Measurements from ENCODE around the gene ANKRD16.
"Not testable (repeated sequence)": the region's sequence is repeated elsewhere in the genome, so short reads cannot be mapped to it uniquely, and the experiment has no call there.

ANKRD16 gene

DNA sequence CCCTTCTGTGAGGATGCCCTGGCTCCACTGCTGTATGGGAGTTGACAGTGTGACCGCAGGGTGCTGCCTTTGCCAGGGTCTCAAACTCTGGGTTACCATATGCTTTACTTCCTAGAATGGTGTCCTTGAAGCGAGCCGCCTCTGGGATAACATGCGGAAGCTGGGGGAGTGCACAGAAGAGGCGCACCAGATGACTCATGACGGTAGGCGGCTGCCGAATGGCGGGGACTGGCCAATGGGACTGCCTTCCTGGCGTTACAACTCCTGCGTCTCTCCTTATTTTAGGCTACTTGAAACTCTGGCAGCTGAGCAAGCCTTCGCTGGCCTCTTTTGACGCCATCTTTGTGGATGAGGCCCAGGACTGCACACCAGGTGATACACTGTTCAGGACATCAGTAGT lies 27.6 kb upstream of the ANKRD16 start:
- no peak overlapping the region for H3K4me3 ChIP-seq (ENCODE audit: low read depth, low read length)
- TF ChIP-seq, protein P1, sequence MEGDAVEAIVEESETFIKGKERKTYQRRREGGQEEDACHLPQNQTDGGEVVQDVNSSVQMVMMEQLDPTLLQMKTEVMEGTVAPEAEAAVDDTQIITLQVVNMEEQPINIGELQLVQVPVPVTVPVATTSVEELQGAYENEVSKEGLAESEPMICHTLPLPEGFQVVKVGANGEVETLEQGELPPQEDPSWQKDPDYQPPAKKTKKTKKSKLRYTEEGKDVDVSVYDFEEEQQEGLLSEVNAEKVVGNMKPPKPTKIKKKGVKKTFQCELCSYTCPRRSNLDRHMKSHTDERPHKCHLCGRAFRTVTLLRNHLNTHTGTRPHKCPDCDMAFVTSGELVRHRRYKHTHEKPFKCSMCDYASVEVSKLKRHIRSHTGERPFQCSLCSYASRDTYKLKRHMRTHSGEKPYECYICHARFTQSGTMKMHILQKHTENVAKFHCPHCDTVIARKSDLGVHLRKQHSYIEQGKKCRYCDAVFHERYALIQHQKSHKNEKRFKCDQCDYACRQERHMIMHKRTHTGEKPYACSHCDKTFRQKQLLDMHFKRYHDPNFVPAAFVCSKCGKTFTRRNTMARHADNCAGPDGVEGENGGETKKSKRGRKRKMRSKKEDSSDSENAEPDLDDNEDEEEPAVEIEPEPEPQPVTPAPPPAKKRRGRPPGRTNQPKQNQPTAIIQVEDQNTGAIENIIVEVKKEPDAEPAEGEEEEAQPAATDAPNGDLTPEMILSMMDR (IDR thresholded peaks at IDR 0.05; ENCODE audit: low read depth, low read length, missing control alignments): no peak
- DNase-seq (ENCODE audit: low read depth): no peak

DNA sequence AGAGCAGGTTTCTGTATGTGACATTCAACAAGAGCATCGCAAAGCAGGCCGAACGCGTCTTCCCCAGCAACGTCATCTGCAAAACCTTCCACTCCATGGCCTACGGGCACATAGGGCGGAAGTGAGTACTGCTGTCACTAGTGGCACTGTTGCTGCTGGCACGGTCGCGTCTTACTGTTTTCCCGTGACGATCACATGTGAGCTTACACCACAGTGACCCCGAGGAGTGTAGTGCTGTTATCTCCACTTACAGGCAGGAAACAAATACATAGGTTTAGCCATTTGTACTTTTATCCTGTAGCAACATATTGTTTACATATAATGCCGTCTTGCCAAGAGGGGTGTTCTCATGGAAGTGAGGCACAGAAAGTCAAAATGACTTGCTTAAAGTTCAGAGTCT lies 25.8 kb upstream of the ANKRD16 start:
- no peak for DNase-seq (ENCODE audit: low read depth)
- no peak overlapping the region for H3K4me3 ChIP-seq (ENCODE audit: low read depth, low read length)
- TF ChIP-seq, protein P1 (IDR thresholded peaks at IDR 0.05; ENCODE audit: low read depth, low read length, missing control alignments): no peak

DNA sequence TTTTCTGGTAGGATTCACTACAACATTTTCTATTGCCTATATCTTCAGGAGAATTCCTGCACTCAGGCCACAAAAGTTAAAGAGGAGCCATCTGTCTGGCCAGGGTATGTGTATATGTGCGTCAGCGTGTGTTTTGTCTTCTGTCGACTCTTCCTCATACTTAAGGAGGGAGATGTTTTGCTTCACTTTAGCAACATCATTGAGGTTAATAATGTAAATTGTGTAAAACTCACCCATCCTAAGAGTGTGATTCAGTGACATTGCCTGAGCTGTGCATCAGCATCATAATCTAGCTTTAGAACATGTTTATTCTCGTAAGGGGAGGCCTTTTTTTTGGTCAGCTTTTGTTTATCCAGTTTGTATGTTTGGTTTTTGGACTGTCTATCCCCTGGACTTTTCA lies 24.0 kb upstream of the ANKRD16 start:
- no peak overlapping the region for H3K4me3 ChIP-seq (ENCODE audit: low read depth, low read length)
- TF ChIP-seq, protein P1 (IDR thresholded peaks at IDR 0.05; ENCODE audit: low read depth, low read length, missing control alignments): no peak
- DNase-seq (ENCODE audit: low read depth): no peak

DNA sequence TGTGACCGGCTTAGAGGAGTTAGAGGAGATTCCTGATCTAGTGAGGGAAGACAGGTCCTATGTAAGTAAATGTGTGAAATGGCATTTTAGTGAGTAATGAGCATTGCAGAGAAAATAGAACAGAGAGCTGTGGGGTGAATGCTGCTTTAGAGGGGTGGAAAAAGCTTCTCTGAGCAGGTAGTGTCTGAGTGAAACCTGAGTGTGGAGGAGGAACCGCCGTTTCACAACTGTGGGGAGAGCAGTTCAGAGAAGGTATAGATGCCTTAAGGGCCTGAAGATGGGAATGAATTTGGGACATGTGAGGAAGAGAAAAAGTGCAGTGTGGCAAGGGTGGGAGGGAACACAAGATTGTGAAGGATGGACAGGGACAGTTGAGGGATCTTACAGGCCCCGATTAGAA lies 22.0 kb upstream of the ANKRD16 start:
- TF ChIP-seq, protein P1 (IDR thresholded peaks at IDR 0.05; ENCODE audit: low read depth, low read length, missing control alignments): no peak
- no peak overlapping the region for H3K4me3 ChIP-seq (ENCODE audit: low read depth, low read length)
- DNase-seq (ENCODE audit: low read depth): no peak

DNA sequence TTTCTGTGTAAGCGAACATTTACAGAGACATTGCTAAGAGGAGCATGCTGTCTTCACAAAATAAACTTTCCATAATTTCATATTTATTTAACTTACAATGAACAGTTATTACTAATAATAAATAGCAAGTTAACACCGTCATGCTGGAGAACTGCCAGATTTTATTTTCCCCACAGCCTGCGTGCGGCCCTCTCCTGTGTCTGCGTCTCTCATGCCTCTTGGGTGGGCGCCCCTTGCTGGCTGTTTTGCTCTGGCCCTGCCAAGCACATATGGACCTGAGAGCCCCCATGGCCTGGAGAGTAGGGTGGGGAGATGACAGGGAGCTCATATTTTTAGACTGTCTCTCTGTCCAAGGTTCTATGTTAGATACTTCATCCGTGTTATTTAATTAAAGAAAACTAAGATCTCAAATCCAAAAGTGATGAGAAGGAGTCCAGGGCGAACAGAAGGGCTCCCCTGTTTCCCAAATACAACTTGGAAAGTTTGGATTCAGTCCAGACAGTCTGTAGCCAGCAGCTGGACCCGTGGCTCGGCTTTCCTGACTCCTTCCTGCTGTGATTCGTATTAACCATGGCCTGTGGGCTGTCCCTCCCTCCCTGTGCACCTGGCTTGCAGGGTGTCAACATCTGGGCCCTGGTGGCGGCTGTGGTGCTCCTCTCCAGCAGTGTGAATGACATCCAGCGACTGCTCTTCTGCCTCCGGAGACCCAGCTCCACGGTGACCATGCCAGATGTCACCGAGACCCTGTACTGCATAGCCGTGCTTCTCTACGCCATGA lies 20.8 kb upstream of the ANKRD16 start:
- H3K4me3 ChIP-seq (ENCODE audit: low read depth, low read length): no peak overlapping the region
- TF ChIP-seq, protein P1 (IDR thresholded peaks at IDR 0.05; ENCODE audit: low read depth, low read length, missing control alignments): no peak
- DNase-seq (ENCODE audit: low read depth): no peak

DNA sequence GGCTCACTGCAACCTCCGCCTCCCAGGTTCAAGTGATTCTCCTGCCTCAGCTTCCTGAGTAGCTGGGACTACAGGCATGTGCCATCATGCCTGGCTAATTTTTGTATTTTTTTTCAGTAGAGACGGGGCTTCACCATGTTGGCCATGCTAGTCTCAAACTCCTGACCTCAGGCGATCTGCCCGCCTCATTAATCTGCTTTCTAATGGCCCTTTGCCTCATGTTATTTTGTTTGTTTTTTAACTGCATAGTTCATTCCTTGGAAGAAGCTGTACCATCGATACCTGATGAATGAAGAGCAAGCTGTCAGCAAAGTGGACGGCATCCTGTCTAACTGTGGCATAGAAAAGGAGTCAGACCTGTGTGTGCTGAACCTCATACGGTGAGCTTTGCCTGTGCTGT lies 19.0 kb upstream of the ANKRD16 start:
- not testable (repeated sequence) for DNase-seq (ENCODE audit: low read depth); H3K4me3 ChIP-seq (ENCODE audit: low read depth, low read length)

DNA sequence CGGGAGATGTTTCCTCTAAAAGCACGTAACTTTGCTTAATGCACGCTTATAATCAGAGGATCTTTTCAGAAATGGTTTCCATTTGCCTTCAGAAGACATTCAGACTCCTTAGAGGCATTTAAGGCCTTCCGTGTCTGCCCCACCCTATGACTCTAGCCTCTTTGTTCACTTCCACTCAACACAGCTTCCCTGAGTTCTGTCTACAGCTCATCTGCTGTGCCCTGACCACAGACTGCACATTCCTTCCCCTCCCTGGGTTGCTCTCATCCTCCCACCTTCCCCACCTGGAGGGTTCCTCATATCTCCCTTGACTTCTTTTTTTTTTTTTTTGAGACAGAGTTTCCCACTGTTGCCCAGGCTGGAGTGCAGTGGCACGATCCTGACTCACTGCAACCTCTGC lies 17.0 kb upstream of the ANKRD16 start:
- no peak overlapping the region for H3K4me3 ChIP-seq (ENCODE audit: low read depth, low read length)
- DNase-seq (ENCODE audit: low read depth): no peak
- TF ChIP-seq, protein P1 (IDR thresholded peaks at IDR 0.05; ENCODE audit: low read depth, low read length, missing control alignments): no peak
